ENCODE data around the gene CCDC192.

- TF ChIP-seq ZNF274 (IDR thresholded peaks at IDR 0.05; ENCODE audit: low read depth, low read length) (no peak), SUZ12 (IDR thresholded peaks at IDR 0.05; ENCODE audit: extremely low read depth, insufficient read depth, insufficient read length) (no peak), YY1 (IDR thresholded peaks at IDR 0.05; ENCODE audit: insufficient read depth, insufficient read length) (no peak)
These were observed 160.6 kb downstream of the CCDC192 start for GRCh38 chr5:127863610-127864395.

Measured in NT2/D1 (cell line).